ENCODE measurements around the gene PDZRN3. TPM values are rescaled to one million over a fixed set of nuclear protein-coding genes. Genes with fewer than 3 reads are reported as not detected.

Gene PDZRN3
- total RNA-seq, 1 donor from 2014 or later: 38.3 TPM

- DNase-seq (ENCODE audit: low spot score): no peak
Observed at GRCh38 chr3:73556520-73557372, 68.0 kb downstream of the PDZRN3 start.

- no peak for DNase-seq (ENCODE audit: low spot score)
Observed at GRCh38 chr3:73555076-73555475, 69.7 kb downstream of the PDZRN3 start.

- no peak for DNase-seq (ENCODE audit: low spot score)
Observed at GRCh38 chr3:73552700-73553099, 72.0 kb downstream of the PDZRN3 start.

GRCh38 chr3:73550032-73550431 is 74.7 kb downstream of the PDZRN3 start:
- DNase-seq (ENCODE audit: low spot score): no peak

GRCh38 chr3:73549051-73549600 is 75.6 kb downstream of the PDZRN3 start:
- no peak for DNase-seq (ENCODE audit: low spot score)

GRCh38 chr3:73548436-73548835 is 76.3 kb downstream of the PDZRN3 start:
- DNase-seq (ENCODE audit: low spot score): no peak

GRCh38 chr3:73547427-73548248 is 77.1 kb downstream of the PDZRN3 start:
- DNase-seq (ENCODE audit: low spot score): no peak

GRCh38 chr3:73546961-73547360 is 77.8 kb downstream of the PDZRN3 start:
- DNase-seq (ENCODE audit: low spot score): no peak

GRCh38 chr3:73543412-73543811 is 81.3 kb downstream of the PDZRN3 start:
- no peak for DNase-seq (ENCODE audit: low spot score)

- no peak for DNase-seq (ENCODE audit: low spot score)
Observed at GRCh38 chr3:73542136-73542535, 82.6 kb downstream of the PDZRN3 start.

- no peak for DNase-seq (ENCODE audit: low spot score)
Observed at GRCh38 chr3:73540969-73541740, 83.6 kb downstream of the PDZRN3 start.

- DNase-seq (ENCODE audit: low spot score): no peak
Observed at GRCh38 chr3:73538486-73538885, 86.3 kb downstream of the PDZRN3 start.

- no peak for DNase-seq (ENCODE audit: low spot score)
Observed at GRCh38 chr3:73536952-73537351, 87.8 kb downstream of the PDZRN3 start.

GRCh38 chr3:73536336-73536895 is 88.3 kb downstream of the PDZRN3 start:
- no peak for DNase-seq (ENCODE audit: low spot score)

- DNase-seq (ENCODE audit: low spot score): no peak
Observed at GRCh38 chr3:73535931-73536330, 88.8 kb downstream of the PDZRN3 start.

- DNase-seq (ENCODE audit: low spot score): no peak
Observed at GRCh38 chr3:73535137-73535536, 89.6 kb downstream of the PDZRN3 start.

- no peak for DNase-seq (ENCODE audit: low spot score)
Observed at GRCh38 chr3:73530022-73530396, 94.7 kb downstream of the PDZRN3 start.

GRCh38 chr3:73529308-73530021 is 95.3 kb downstream of the PDZRN3 start:
- DNase-seq (ENCODE audit: low spot score): no peak

GRCh38 chr3:73525591-73525990 is 99.2 kb downstream of the PDZRN3 start:
- no peak for DNase-seq (ENCODE audit: low spot score)

GRCh38 chr3:73523661-73524060 is 101.1 kb downstream of the PDZRN3 start:
- DNase-seq (ENCODE audit: low spot score): no peak

All from ureter (tissue), 1 donor.